Astrocyte (in vitro differentiated cells and primary cell): ENCODE data around the gene KCNMA1. TPM values are rescaled to one million over a fixed set of nuclear protein-coding genes. Genes with fewer than 3 reads are reported as not detected.

ENCODE experiments used
- DNase-seq: peaks from one replicate; pipeline ENCODE4 v3.0.0-alpha.2; 2010; ENCODE audit warnings: low read depth
- FAIRE-seq: peaks from 2 replicates; lab custom pipeline; 2011; peaks lifted over from hg19 to GRCh38; lab: Jason Lieb, UNC
- H2AFZ ChIP-seq: 2 replicates; pipeline ENCODE4 v1.6.0; 2012; ENCODE audit warnings: low read depth, low read length, inconsistent platforms
- H3K27ac ChIP-seq: 2 replicates; pipeline ENCODE4 v1.5.1; 2011; ENCODE audit warnings: low read depth, low read length, inconsistent platforms
- H3K27me3 ChIP-seq: 2 replicates; pipeline ENCODE4 v1.6.0; 2011; ENCODE audit warnings: low read length, inconsistent platforms; ENCODE audit not compliant: insufficient read depth
- H3K36me3 ChIP-seq: 2 replicates; pipeline ENCODE4 v1.5.1; 2011; ENCODE audit warnings: low read length, inconsistent platforms; ENCODE audit not compliant: insufficient read depth
- H3K4me1 ChIP-seq: 2 replicates; pipeline ENCODE4 v1.5.1; 2011; ENCODE audit warnings: low read length, inconsistent platforms; ENCODE audit not compliant: insufficient read depth
- H3K4me2 ChIP-seq: 2 replicates; pipeline ENCODE4 v1.6.0; 2012; ENCODE audit warnings: low read length, inconsistent platforms
- H3K4me3 ChIP-seq: 2 replicates; pipeline ENCODE4 v1.5.1; 2011; ENCODE audit warnings: low read depth, mild to moderate bottlenecking, low read length, inconsistent platforms; ENCODE audit not compliant: insufficient read depth
- H3K79me2 ChIP-seq: 2 replicates; pipeline ENCODE4 v1.6.0; 2012; ENCODE audit warnings: mild to moderate bottlenecking, low read length, inconsistent platforms; ENCODE audit not compliant: insufficient read depth
- H3K9ac ChIP-seq: 2 replicates; pipeline ENCODE4 v1.6.0; 2012; ENCODE audit warnings: mild to moderate bottlenecking, low read length, inconsistent platforms
- H3K9me3 ChIP-seq: 2 replicates; pipeline ENCODE4 v1.5.1; 2012; ENCODE audit warnings: low read depth, mild to moderate bottlenecking, low read length, inconsistent platforms; ENCODE audit not compliant: insufficient read depth
- H4K20me1 ChIP-seq: 2 replicates; pipeline ENCODE4 v1.6.0; 2012; ENCODE audit warnings: low read length, inconsistent platforms; ENCODE audit not compliant: insufficient read depth
- H3K27ac Mint-ChIP-seq: one replicate; pipeline ENCODE4 v1.8.0; 2021; ENCODE audit warnings: mild to moderate bottlenecking, mixed read lengths; ENCODE audit not compliant: unreplicated experiment
- H3K27me3 Mint-ChIP-seq: one replicate; pipeline ENCODE4 v1.8.0; 2021; ENCODE audit warnings: low read depth, mixed read lengths; ENCODE audit not compliant: unreplicated experiment
- H3K36me3 Mint-ChIP-seq: one replicate; pipeline ENCODE4 v1.8.0; 2021; ENCODE audit warnings: low read depth, mixed read lengths; ENCODE audit not compliant: unreplicated experiment
- H3K4me1 Mint-ChIP-seq: one replicate; pipeline ENCODE4 v1.8.0; 2021; ENCODE audit warnings: low read depth, mixed read lengths; ENCODE audit not compliant: unreplicated experiment
- H3K4me3 Mint-ChIP-seq: one replicate; pipeline ENCODE4 v1.8.0; 2021; ENCODE audit warnings: mild to moderate bottlenecking, moderate library complexity, mixed read lengths; ENCODE audit not compliant: unreplicated experiment
- H3K9me3 Mint-ChIP-seq: one replicate; pipeline ENCODE4 v1.8.0; 2021; ENCODE audit warnings: mild to moderate bottlenecking, mixed read lengths; ENCODE audit not compliant: unreplicated experiment
- CTCF ChIP-seq: IDR thresholded peaks from 2 replicates; pipeline ENCODE4 v1.5.1; 2011; ENCODE audit warnings: low read depth, mild to moderate bottlenecking, inconsistent platforms, low read length, moderate library complexity; ENCODE audit not compliant: insufficient read depth
- EZH2 ChIP-seq: IDR thresholded peaks from 2 replicates; pipeline ENCODE4 v1.6.1; 2012; ENCODE audit warnings: mild to moderate bottlenecking, low read length, inconsistent platforms; ENCODE audit not compliant: insufficient read depth
- total RNA-seq: library from RNA; stranded (reverse); gene quantifications from 2 replicates; pipeline ENCODE4 v1.2.1, GENCODE V29; 2021

KCNMA1 gene
- total RNA-seq, 1 donor from 2014 or later: 45.8 TPM

DNA sequence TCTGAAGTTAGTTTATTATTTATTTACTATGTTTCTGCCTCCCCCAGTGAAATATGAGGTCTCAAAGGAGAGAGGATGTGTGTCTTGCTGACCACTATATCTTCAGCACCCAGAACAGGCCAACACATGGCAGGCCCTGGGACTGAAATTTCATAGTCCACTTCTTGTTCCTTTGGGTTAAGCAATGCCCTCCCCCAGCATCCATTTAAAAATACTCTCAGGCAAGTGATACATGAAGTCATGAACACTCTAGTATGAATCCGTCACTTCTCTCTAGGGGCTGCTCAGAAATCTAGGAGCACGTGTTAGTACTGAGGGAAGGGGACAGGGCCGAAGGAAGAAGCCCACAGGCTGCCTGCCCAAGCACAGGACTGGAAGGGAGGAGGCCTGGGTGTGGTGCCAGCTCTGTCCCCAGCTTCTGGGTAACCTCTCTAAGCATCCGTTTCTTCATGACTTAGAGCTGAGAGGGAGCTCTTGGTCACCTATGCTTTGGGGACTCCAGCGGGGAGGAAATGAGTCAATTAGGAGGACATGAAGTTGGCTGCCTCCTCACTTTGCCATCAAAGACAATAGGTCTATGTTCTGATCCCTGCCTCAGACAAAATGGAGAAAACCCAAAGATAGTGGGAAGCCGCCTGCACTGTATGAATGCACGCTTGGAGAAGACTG is 119.2 kb downstream of the KCNMA1 start:
- H2AFZ ChIP-seq: no peak overlapping the region
- H3K9me3 ChIP-seq: no peaks in the 10 kb centered on the region
- no peak overlapping the region for H3K4me2 ChIP-seq
- H3K9ac ChIP-seq: no peak overlapping the region
- TF ChIP-seq CTCF (no peak), EZH2 (no peak)
- H3K36me3 ChIP-seq: no peaks in the 10 kb centered on the region
- Mint-ChIP-seq H3K4me1 (peaks cover 36% of the 10 kb centered on the region), H3K36me3 (peaks cover 3% of the 10 kb centered on the region), H3K9me3 (no peaks in the 10 kb centered on the region), H3K27ac (no peak overlapping the region), H3K4me3 (no peak overlapping the region), H3K27me3 (no peaks in the 10 kb centered on the region)
- no peak overlapping the region for H3K27ac ChIP-seq
- H4K20me1 ChIP-seq: no peaks in the 10 kb centered on the region
- DNase-seq: no peak
- H3K4me3 ChIP-seq: no peak overlapping the region
- H3K79me2 ChIP-seq: peaks cover 27% of the 10 kb centered on the region
- H3K4me1 ChIP-seq: peaks cover 12% of the 10 kb centered on the region
- FAIRE-seq: no peak
- H3K27me3 ChIP-seq: no peaks in the 10 kb centered on the region

DNA sequence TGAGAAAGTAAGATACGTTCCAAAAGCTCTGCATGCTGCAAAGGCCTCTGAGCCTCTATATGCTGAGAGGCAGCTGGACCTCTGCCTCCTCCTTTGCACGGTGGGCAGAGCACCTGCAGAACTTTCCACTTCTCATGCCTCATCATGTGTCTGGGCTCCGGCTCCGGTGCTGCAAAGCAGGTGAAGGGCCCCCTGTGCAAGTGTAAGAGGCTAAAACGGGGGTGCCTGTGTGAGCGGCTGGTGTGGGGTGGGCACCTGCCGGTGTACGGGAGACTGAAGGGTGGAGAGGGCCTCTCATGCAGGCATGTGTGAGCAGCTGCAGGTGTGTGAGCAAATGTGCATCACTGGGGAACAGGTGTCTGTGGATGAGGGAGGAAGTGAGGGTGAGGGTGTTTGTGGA is 121.0 kb downstream of the KCNMA1 start:
- Histone ChIP-seq H3K4me2 (no peak overlapping the region), H3K4me3 (no peak overlapping the region), H3K9me3 (no peaks in the 10 kb centered on the region), H3K27me3 (no peaks in the 10 kb centered on the region), H3K4me1 (peaks cover 27% of the 10 kb centered on the region), H2AFZ (no peak overlapping the region), H4K20me1 (no peaks in the 10 kb centered on the region), H3K36me3 (no peaks in the 10 kb centered on the region), H3K27ac (no peak overlapping the region), H3K79me2 (peaks cover 32% of the 10 kb centered on the region), H3K9ac (no peak overlapping the region)
- TF ChIP-seq EZH2 (no peak), CTCF (no peak)
- FAIRE-seq (no peak), DNase-seq (no peak)
- no peaks in the 10 kb centered on the region for H3K27me3 Mint-ChIP-seq
- H3K9me3 Mint-ChIP-seq: no peaks in the 10 kb centered on the region
- H3K4me3 Mint-ChIP-seq: no peak overlapping the region
- H3K4me1 Mint-ChIP-seq: peaks cover 37% of the 10 kb centered on the region
- H3K36me3 Mint-ChIP-seq: peaks cover 3% of the 10 kb centered on the region
- no peak overlapping the region for H3K27ac Mint-ChIP-seq

- FAIRE-seq (no peak), DNase-seq (no peak)
- Mint-ChIP-seq H3K4me3 (no peak overlapping the region), H3K27me3 (no peaks in the 10 kb centered on the region), H3K4me1 (peaks cover 48% of the 10 kb centered on the region), H3K36me3 (peaks cover 3% of the 10 kb centered on the region), H3K9me3 (no peaks in the 10 kb centered on the region), H3K27ac (peak overlapping the region; percentile 77)
- no peaks in the 10 kb centered on the region for H3K36me3 ChIP-seq
- peaks cover 36% of the 10 kb centered on the region for H3K4me1 ChIP-seq
- no peak overlapping the region for H2AFZ ChIP-seq
- no peaks in the 10 kb centered on the region for H3K27me3 ChIP-seq
- no peak overlapping the region for H3K4me3 ChIP-seq
- TF ChIP-seq EZH2: no peak
- TF ChIP-seq CTCF: no peak
- H3K9me3 ChIP-seq: no peaks in the 10 kb centered on the region
- H3K79me2 ChIP-seq: peaks cover 33% of the 10 kb centered on the region
- H3K9ac ChIP-seq: no peak overlapping the region
- H4K20me1 ChIP-seq: no peaks in the 10 kb centered on the region
- H3K4me2 ChIP-seq: no peak overlapping the region
- H3K27ac ChIP-seq: no peak overlapping the region
Observed at GRCh38 chr10:77514870-77515269, 122.7 kb downstream of the KCNMA1 start.
